OCI-LY1 (cell line): ENCODE measurements around the gene TRIM67.

Experiments used
- H2AFZ ChIP-seq: fragments of 200-600 bp; sonication (generic), shearing (Covaris generic); 2 replicates; pipeline ENCODE4 v1.6.0; 2014; ENCODE audit warnings: antibody characterized with exemption, mild to moderate bottlenecking, low read length
- H3F3A ChIP-seq: fragments of 200-600 bp; sonication (generic), shearing (Covaris generic); 2 replicates; pipeline ENCODE4 v1.6.0; 2014; ENCODE audit warnings: mild to moderate bottlenecking, antibody characterized with exemption, low read length, moderate library complexity; ENCODE audit not compliant: insufficient read depth
- H3K27ac ChIP-seq: fragments of 200-600 bp; sonication (generic); 2 replicates; pipeline ENCODE4 v1.5.1; 2014; ENCODE audit warnings: low read length, mixed run types, mild to moderate bottlenecking, low read depth; ENCODE audit not compliant: poor library complexity, severe bottlenecking
- H3K27me3 ChIP-seq: fragments of 200-600 bp; sonication (generic); 2 replicates; pipeline ENCODE4 v1.6.0; 2014; ENCODE audit warnings: antibody characterized with exemption, mild to moderate bottlenecking, low read length, moderate library complexity; ENCODE audit not compliant: insufficient read depth
- H3K36me3 ChIP-seq: fragments of 200-600 bp; sonication (generic); 2 replicates; pipeline ENCODE4 v1.6.1; 2014; ENCODE audit warnings: mild to moderate bottlenecking, antibody characterized with exemption, low read length, moderate library complexity, mixed read lengths; ENCODE audit not compliant: insufficient read depth
- H3K4me1 ChIP-seq: fragments of 200-600 bp; sonication (generic); 2 replicates; pipeline ENCODE4 v1.5.1; 2014; ENCODE audit warnings: mild to moderate bottlenecking, low read length, moderate library complexity; ENCODE audit not compliant: insufficient read depth, severe bottlenecking
- H3K4me2 ChIP-seq: fragments of 200-600 bp; sonication (generic), shearing (Covaris generic); 2 replicates; pipeline ENCODE4 v1.6.1; 2014; ENCODE audit warnings: low read length
- H3K4me3 ChIP-seq: fragments of 200-600 bp; sonication (generic); 2 replicates; pipeline ENCODE4 v1.5.1; 2014; ENCODE audit warnings: low read length, low read depth, mild to moderate bottlenecking, mixed read lengths; ENCODE audit not compliant: poor library complexity, severe bottlenecking
- H3K79me2 ChIP-seq: fragments of 200-600 bp; shearing (Covaris generic); 2 replicates; pipeline ENCODE4 v1.6.1; 2016; ENCODE audit warnings: mixed run types, low read length, mixed read lengths; ENCODE audit not compliant: insufficient read depth
- H3K9ac ChIP-seq: fragments of 200-600 bp; sonication (generic), shearing (Covaris generic); 2 replicates; pipeline ENCODE4 v1.6.1; 2014; ENCODE audit warnings: mild to moderate bottlenecking, low read length, mixed read lengths
- H3K9me2 ChIP-seq: fragments of 200-600 bp; sonication (generic), shearing (Covaris generic); 2 replicates; pipeline ENCODE4 v1.6.1; 2014; ENCODE audit warnings: low read depth, mild to moderate bottlenecking, low read length, mixed read lengths
- H3K9me3 ChIP-seq: fragments of 200-600 bp; shearing (Covaris generic); 2 replicates; pipeline ENCODE4 v1.6.1; 2014; ENCODE audit warnings: low read length, mixed read lengths
- H4K20me1 ChIP-seq: fragments of 200-600 bp; sonication (generic), shearing (Covaris generic); 2 replicates; pipeline ENCODE4 v1.6.0; 2016; ENCODE audit warnings: mild to moderate bottlenecking, low read length; ENCODE audit not compliant: insufficient read depth
- CTCF ChIP-seq: fragments of 200-600 bp; sonication (generic), shearing (Covaris generic); IDR thresholded peaks from 2 replicates; pipeline ENCODE4 v1.5.1; 2017; ENCODE audit warnings: mild to moderate bottlenecking, antibody characterized with exemption, low read length, moderate library complexity, mixed read lengths
- EZH2 ChIP-seq: fragments of 200-600 bp; sonication (generic), shearing (Covaris generic); IDR thresholded peaks from 2 replicates; pipeline ENCODE4 v1.8.0; 2017; ENCODE audit warnings: borderline replicate concordance, mixed run types, mild to moderate bottlenecking, antibody characterized with exemption, low read length, moderate library complexity, mixed read lengths

TRIM67 gene

GRCh38 chr1:231183639-231184590 lies 22.1 kb downstream of the TRIM67 start:
- Histone ChIP-seq H3F3A (no peaks in the 10 kb centered on the region), H3K9me2 (no peaks in the 10 kb centered on the region), H3K9me3 (no peaks in the 10 kb centered on the region), H3K36me3 (no peaks in the 10 kb centered on the region), H4K20me1 (no peaks in the 10 kb centered on the region), H3K27ac (no peak overlapping the region), H3K4me3 (no peak overlapping the region), H2AFZ (no peak overlapping the region), H3K4me1 (no peaks in the 10 kb centered on the region), H3K4me2 (no peak overlapping the region), H3K9ac (no peak overlapping the region), H3K79me2 (no peaks in the 10 kb centered on the region), H3K27me3 (peaks cover 8% of the 10 kb centered on the region)
- TF ChIP-seq CTCF = no peak
- no peak for TF ChIP-seq EZH2

GRCh38 chr1:231184891-231185290 lies 23.0 kb downstream of the TRIM67 start:
- Histone ChIP-seq H3K27ac (no peak overlapping the region), H3K4me2 (no peak overlapping the region), H3K79me2 (no peaks in the 10 kb centered on the region), H3K9me2 (no peaks in the 10 kb centered on the region), H3K36me3 (no peaks in the 10 kb centered on the region), H4K20me1 (no peaks in the 10 kb centered on the region), H3K4me1 (no peaks in the 10 kb centered on the region), H3K9me3 (no peaks in the 10 kb centered on the region), H2AFZ (no peak overlapping the region), H3K27me3 (peaks cover 11% of the 10 kb centered on the region), H3F3A (no peaks in the 10 kb centered on the region), H3K4me3 (no peak overlapping the region), H3K9ac (no peak overlapping the region)
- no peak for TF ChIP-seq EZH2
- TF ChIP-seq CTCF = no peak

- Histone ChIP-seq H3K9me2 (no peaks in the 10 kb centered on the region), H3K4me1 (no peaks in the 10 kb centered on the region), H3K9me3 (no peaks in the 10 kb centered on the region), H3K9ac (no peak overlapping the region), H3K4me3 (no peak overlapping the region), H3K27me3 (peaks cover 13% of the 10 kb centered on the region), H3K4me2 (no peak overlapping the region), H3K27ac (no peak overlapping the region), H4K20me1 (no peaks in the 10 kb centered on the region), H3K79me2 (no peaks in the 10 kb centered on the region), H2AFZ (no peak overlapping the region), H3K36me3 (no peaks in the 10 kb centered on the region), H3F3A (no peaks in the 10 kb centered on the region)
- no peak for TF ChIP-seq CTCF
- no peak for TF ChIP-seq EZH2
Measured at GRCh38 chr1:231185391-231185790, 23.5 kb downstream of the TRIM67 start.
